Kidney epithelial cell (primary cell): Measurements from ENCODE around the gene DACT3. TPM values are rescaled to one million over a fixed set of nuclear protein-coding genes. Genes with fewer than 3 reads are reported as not detected.

Experiments used
- DNase-seq: peaks from one replicate; pipeline ENCODE4 v3.0.0-alpha.2; 2010; ENCODE audit warnings: low read depth
- H3K27me3 ChIP-seq: 2 replicates; pipeline ENCODE4 v1.6.0; 2011; ENCODE audit warnings: low read length; ENCODE audit not compliant: control insufficient read depth, insufficient read depth
- H3K36me3 ChIP-seq: 2 replicates; pipeline ENCODE4 v1.5.1; 2011; ENCODE audit warnings: low read length; ENCODE audit not compliant: control insufficient read depth, insufficient read depth
- H3K4me3 ChIP-seq: 2 replicates; pipeline ENCODE4 v1.5.1; 2011; ENCODE audit warnings: low read depth, mild to moderate bottlenecking, control low read depth, low read length
- CTCF ChIP-seq: IDR thresholded peaks from 2 replicates; pipeline ENCODE4 v1.5.1; 2011; ENCODE audit warnings: mild to moderate bottlenecking, moderate library complexity, low read length, control low read depth, inconsistent platforms; ENCODE audit not compliant: insufficient read depth, poor library complexity, severe bottlenecking
- total RNA-seq: library from RNA; depleted of rRNA; stranded (reverse); fragments of >200 nt; gene quantifications from 2 replicates; pipeline ENCODE4 v1.2.3, GENCODE V29; 2015

The DACT3 gene
- total RNA-seq, 1 donor from 2014 or later, result 0.33 TPM

GRCh38 chr19:46678110-46678732 is 17.2 kb upstream of the DACT3 start:
- H3K4me3 ChIP-seq, result no peak overlapping the region
- H3K27me3 ChIP-seq, result no peaks in the 10 kb centered on the region
- peaks cover 4% of the 10 kb centered on the region for H3K36me3 ChIP-seq
- no peak for DNase-seq
- no peak for TF ChIP-seq CTCF

- H3K27me3 ChIP-seq, result no peaks in the 10 kb centered on the region
- TF ChIP-seq CTCF, result no peak
- DNase-seq, result no peak
Measured at GRCh38 chr19:46674416-46675178, 13.6 kb upstream of the DACT3 start.

DNA sequence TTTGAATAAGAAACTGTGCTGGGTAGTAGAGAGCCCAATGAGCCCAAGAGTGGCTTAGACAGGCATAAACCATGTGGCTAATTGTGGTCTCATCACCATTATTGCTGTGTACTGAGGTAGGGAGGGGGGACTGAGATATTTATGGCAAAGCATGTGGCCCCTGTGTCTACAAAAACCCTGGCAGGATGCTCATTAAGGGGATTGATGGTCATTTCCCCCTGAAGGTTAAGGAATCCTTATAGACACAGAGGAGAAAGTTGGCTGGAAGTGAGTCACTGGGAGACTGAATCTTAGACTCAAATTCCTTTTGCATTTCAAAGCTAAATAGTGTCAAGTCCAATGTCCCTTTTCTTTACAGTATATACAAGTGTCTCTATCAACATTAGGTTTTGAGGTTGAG is 9.8 kb upstream of the DACT3 start:
- no peak for DNase-seq
- no peak overlapping the region for H3K4me3 ChIP-seq

More at GRCh38 chr19:46674416-46675178, 13.6 kb upstream of the DACT3 start:
- Histone ChIP-seq H3K36me3 (peaks cover 6% of the 10 kb centered on the region), H3K4me3 (no peak overlapping the region)

GRCh38 chr19:46668662-46669061 is 7.7 kb upstream of the DACT3 start:
- DNase-seq, result no peak
- Histone ChIP-seq H3K4me3 (no peak overlapping the region), H3K36me3 (peaks cover 2% of the 10 kb centered on the region), H3K27me3 (peaks cover 2% of the 10 kb centered on the region)
- TF ChIP-seq CTCF, result no peak

More for the DNA sequence above, 9.8 kb upstream of the DACT3 start:
- Histone ChIP-seq H3K36me3 (peaks cover 2% of the 10 kb centered on the region), H3K27me3 (no peaks in the 10 kb centered on the region)
- TF ChIP-seq CTCF, result no peak

GRCh38 chr19:46665072-46665471 is 4.1 kb upstream of the DACT3 start:
- Histone ChIP-seq H3K27me3 (peaks cover 9% of the 10 kb centered on the region), H3K4me3 (no peak overlapping the region)
- no peak for DNase-seq

More at GRCh38 chr19:46665072-46665471, 4.1 kb upstream of the DACT3 start:
- TF ChIP-seq CTCF, result no peak
- H3K36me3 ChIP-seq, result no peaks in the 10 kb centered on the region
